H9 (cell line): ENCODE results near the gene KCTD20. TPM values are rescaled to one million over a fixed set of nuclear protein-coding genes. Genes with fewer than 3 reads are reported as not detected.

ENCODE experiments used
- DNase-seq: peaks from one replicate; pipeline ENCODE4 v3.0.0-alpha.2; 2017
- H2AFZ ChIP-seq: one replicate; pipeline ENCODE4 v1.6.1; 2013; ENCODE audit warnings: mild to moderate bottlenecking, low read length, control low read depth, moderate library complexity
- H2AK5ac ChIP-seq: 2 replicates; pipeline ENCODE4 v1.6.1; 2013; ENCODE audit warnings: low read length, control low read depth, mixed read lengths; ENCODE audit not compliant: insufficient read length
- H2BK120ac ChIP-seq: one replicate; pipeline ENCODE4 v1.6.1; 2013; ENCODE audit warnings: low read depth, mild to moderate bottlenecking, low read length, control low read depth, inconsistent platforms; ENCODE audit not compliant: poor library complexity, severe bottlenecking
- H2BK12ac ChIP-seq: 2 replicates; pipeline ENCODE4 v1.6.1; 2013; ENCODE audit warnings: low read length, control low read depth, mixed read lengths, low read depth; ENCODE audit not compliant: insufficient read length
- H2BK15ac ChIP-seq: 2 replicates; pipeline ENCODE4 v1.6.1; 2013; ENCODE audit warnings: low read depth, low read length, control low read depth
- H2BK20ac ChIP-seq: one replicate; pipeline ENCODE4 v1.6.1; 2013; ENCODE audit warnings: low read depth, mild to moderate bottlenecking, low read length, control low read depth, inconsistent platforms; ENCODE audit not compliant: poor library complexity, severe bottlenecking
- H2BK5ac ChIP-seq: 2 replicates; pipeline ENCODE4 v1.6.1; 2013; ENCODE audit warnings: low read length, control low read depth, mixed read lengths; ENCODE audit not compliant: insufficient read length
- H3K14ac ChIP-seq: 2 replicates; pipeline ENCODE4 v1.6.1; 2013; ENCODE audit warnings: low read length, control low read depth; ENCODE audit not compliant: insufficient read depth
- H3K18ac ChIP-seq: 2 replicates; pipeline ENCODE4 v1.6.1; 2013; ENCODE audit warnings: low read depth, mild to moderate bottlenecking, mixed read lengths, low read length, control low read depth; ENCODE audit not compliant: insufficient read length
- H3K23ac ChIP-seq: 2 replicates; pipeline ENCODE4 v1.6.1; 2013; ENCODE audit warnings: low read length, control low read depth, mixed read lengths, low read depth; ENCODE audit not compliant: insufficient read length
- H3K23me2 ChIP-seq: 2 replicates; pipeline ENCODE4 v1.6.1; 2013; ENCODE audit warnings: low read depth, mild to moderate bottlenecking, mixed read lengths, low read length, control low read depth; ENCODE audit not compliant: insufficient read length, poor library complexity, severe bottlenecking
- H3K27ac ChIP-seq: 2 replicates; pipeline ENCODE4 v1.5.1; 2013; ENCODE audit warnings: low read length, control low read depth, mixed read lengths, low read depth; ENCODE audit not compliant: insufficient read length
- H3K27me3 ChIP-seq: 2 replicates; pipeline ENCODE4 v1.6.1; 2013; ENCODE audit warnings: low read length, control low read depth, inconsistent platforms; ENCODE audit not compliant: insufficient read depth
- H3K4ac ChIP-seq: 2 replicates; pipeline ENCODE4 v1.6.1; 2013; ENCODE audit warnings: low read depth, mild to moderate bottlenecking, control low read depth, inconsistent platforms, low read length, moderate library complexity
- H3K4me1 ChIP-seq: 2 replicates; pipeline ENCODE4 v1.6.1; 2013; ENCODE audit warnings: low read length, control low read depth, inconsistent platforms; ENCODE audit not compliant: insufficient read depth
- H3K4me2 ChIP-seq: 2 replicates; pipeline ENCODE4 v1.6.1; 2013; ENCODE audit warnings: low read length, control low read depth, mixed read lengths; ENCODE audit not compliant: insufficient read length, insufficient read depth
- H3K56ac ChIP-seq: 2 replicates; pipeline ENCODE4 v1.6.1; 2013; ENCODE audit warnings: low read depth, mild to moderate bottlenecking, mixed read lengths, low read length, control low read depth; ENCODE audit not compliant: insufficient read length
- H3K79me1 ChIP-seq: 2 replicates; pipeline ENCODE4 v1.6.1; 2013; ENCODE audit warnings: low read depth, mild to moderate bottlenecking, moderate library complexity, low read length, control low read depth, inconsistent platforms; ENCODE audit not compliant: insufficient read depth, poor library complexity, severe bottlenecking
- H3K79me2 ChIP-seq: 2 replicates; pipeline ENCODE4 v1.6.1; 2013; ENCODE audit warnings: low read length, control low read depth, inconsistent platforms; ENCODE audit not compliant: insufficient read depth
- H3K9ac ChIP-seq: 2 replicates; pipeline ENCODE4 v1.6.1; 2013; ENCODE audit warnings: low read length, control low read depth, mixed read lengths; ENCODE audit not compliant: insufficient read length; ENCODE audit errors: extremely low read depth
- H3K9me3 ChIP-seq: one replicate; pipeline ENCODE4 v1.6.1; 2013; ENCODE audit warnings: low read depth, low read length, inconsistent platforms; ENCODE audit not compliant: control insufficient read depth
- H3T11ph ChIP-seq: one replicate; pipeline ENCODE4 v1.6.1; 2013; ENCODE audit warnings: mild to moderate bottlenecking, low read length, control low read depth, inconsistent platforms
- H4K20me1 ChIP-seq: one replicate; pipeline ENCODE4 v1.6.1; 2013; ENCODE audit not compliant: control insufficient read depth, insufficient read length, insufficient read depth
- H4K5ac ChIP-seq: 2 replicates; pipeline ENCODE4 v1.6.1; 2013; ENCODE audit warnings: low read depth, mild to moderate bottlenecking, mixed read lengths, low read length, control low read depth; ENCODE audit not compliant: insufficient read length
- H4K8ac ChIP-seq: replicated peaks from 2 replicates; pipeline ENCODE4 v1.6.1; 2013; ENCODE audit warnings: low read length, control low read depth, mixed read lengths, low read depth; ENCODE audit not compliant: insufficient read length
- H4K91ac ChIP-seq: 2 replicates; pipeline ENCODE4 v1.6.1; 2013; ENCODE audit warnings: low read depth, mild to moderate bottlenecking, moderate library complexity, mixed read lengths, low read length, control low read depth; ENCODE audit not compliant: insufficient read length
- H3K27ac Mint-ChIP-seq, 3 experiments: 2 replicates in 2 of 3; 3 replicates in 1 of 3; pipeline ENCODE4 v1.8.0; 2020 to 2021; ENCODE audit warnings: mixed read lengths in 3 of 3, mild to moderate bottlenecking in 1 of 3, moderate library complexity in 1 of 3
- H3K27me3 Mint-ChIP-seq: 2 replicates; pipeline ENCODE4 v1.8.0; 2021; ENCODE audit warnings: low read depth, mild to moderate bottlenecking, moderate library complexity, mixed read lengths
- H3K36me3 Mint-ChIP-seq, 3 experiments: 2 replicates in 2 of 3; 3 replicates in 1 of 3; pipeline ENCODE4 v1.8.0; 2020 to 2021; ENCODE audit warnings: low read depth in 3 of 3, mixed read lengths in 3 of 3; ENCODE audit not compliant: insufficient read depth in 1 of 3
- H3K4me1 Mint-ChIP-seq, 2 experiments: 2 replicates each; pipeline ENCODE4 v1.8.0; 2020; ENCODE audit warnings: mixed read lengths in 2 of 2
- H3K4me3 Mint-ChIP-seq, 2 experiments: 2 replicates in 1 of 2; 3 replicates in 1 of 2; pipeline ENCODE4 v1.8.0; 2020 to 2021; ENCODE audit warnings: mild to moderate bottlenecking in 2 of 2, mixed read lengths in 2 of 2, moderate library complexity in 1 of 2
- H3K9me3 Mint-ChIP-seq, 2 experiments: 2 replicates in 1 of 2; 3 replicates in 1 of 2; pipeline ENCODE4 v1.8.0; 2020; ENCODE audit warnings: mild to moderate bottlenecking in 2 of 2, mixed read lengths in 2 of 2, moderate library complexity in 1 of 2
- WGBS: extraction: QIAGEN DNeasy Blood & Tissue Kit; methylation state at CpG from one replicate; pipeline ENCODE4 v1.1.7; 2013; ENCODE audit warnings: missing lambda C conversion rate, low lambda C conversion rate, mixed read lengths; ENCODE audit not compliant: insufficient read length; ENCODE audit errors: extremely low coverage; 5-methylcytosine and 5-hydroxymethylcytosine counted together
- total RNA-seq: library from RNA; stranded (reverse); gene quantifications from 2 replicates; pipeline ENCODE4 v1.2.1, GENCODE V29; 2021
- TF ChIP-seq, protein P1 (sequence below): fragments of 200-600 bp; sonication (generic); conservative IDR thresholded peaks from 3 replicates; pipeline ENCODE4 v1.8.0; 2021; ENCODE audit warnings: antibody characterized with exemption, mild to moderate bottlenecking

Gene KCTD20
- total RNA-seq, 1 experiment from 2014 or later, result 22.6 TPM

DNA sequence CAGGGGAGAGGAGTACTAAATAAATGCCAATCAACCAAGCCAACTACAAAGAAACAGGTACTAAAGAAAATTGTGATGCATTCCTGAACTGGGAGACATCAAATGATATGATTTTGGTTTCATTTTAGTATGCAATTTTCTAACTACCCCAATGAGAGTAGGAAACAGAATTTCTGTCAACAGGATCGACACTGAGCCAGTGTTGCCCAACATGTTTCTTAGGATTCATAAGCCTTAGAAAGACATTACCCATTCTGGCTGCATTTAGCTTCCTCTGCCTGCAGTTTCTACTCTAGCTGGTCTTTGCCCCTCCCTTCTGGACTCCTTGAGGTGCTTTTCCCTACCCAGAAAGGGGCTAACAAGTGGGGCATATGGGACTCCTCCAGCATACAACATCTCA lies 49.8 kb downstream of the KCTD20 start:
- TF ChIP-seq, protein P1, sequence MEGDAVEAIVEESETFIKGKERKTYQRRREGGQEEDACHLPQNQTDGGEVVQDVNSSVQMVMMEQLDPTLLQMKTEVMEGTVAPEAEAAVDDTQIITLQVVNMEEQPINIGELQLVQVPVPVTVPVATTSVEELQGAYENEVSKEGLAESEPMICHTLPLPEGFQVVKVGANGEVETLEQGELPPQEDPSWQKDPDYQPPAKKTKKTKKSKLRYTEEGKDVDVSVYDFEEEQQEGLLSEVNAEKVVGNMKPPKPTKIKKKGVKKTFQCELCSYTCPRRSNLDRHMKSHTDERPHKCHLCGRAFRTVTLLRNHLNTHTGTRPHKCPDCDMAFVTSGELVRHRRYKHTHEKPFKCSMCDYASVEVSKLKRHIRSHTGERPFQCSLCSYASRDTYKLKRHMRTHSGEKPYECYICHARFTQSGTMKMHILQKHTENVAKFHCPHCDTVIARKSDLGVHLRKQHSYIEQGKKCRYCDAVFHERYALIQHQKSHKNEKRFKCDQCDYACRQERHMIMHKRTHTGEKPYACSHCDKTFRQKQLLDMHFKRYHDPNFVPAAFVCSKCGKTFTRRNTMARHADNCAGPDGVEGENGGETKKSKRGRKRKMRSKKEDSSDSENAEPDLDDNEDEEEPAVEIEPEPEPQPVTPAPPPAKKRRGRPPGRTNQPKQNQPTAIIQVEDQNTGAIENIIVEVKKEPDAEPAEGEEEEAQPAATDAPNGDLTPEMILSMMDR, result no peak
- Histone ChIP-seq H3K9ac (no peak overlapping the region), H3K27me3 (no peaks in the 10 kb centered on the region), H3K9me3 (no peaks in the 10 kb centered on the region), H3K4me1 (no peaks in the 10 kb centered on the region), H3K4ac (no peak overlapping the region), H2BK20ac (no peak overlapping the region), H3K4me2 (no peak overlapping the region), H2AFZ (no peak overlapping the region), H3K23ac (no peak overlapping the region), H3K27ac (no peak overlapping the region), H2BK5ac (no peak overlapping the region), H4K91ac (no peak overlapping the region), H2BK12ac (no peak overlapping the region), H3K56ac (no peak overlapping the region), H2BK15ac (no peak overlapping the region), H4K5ac (no peak overlapping the region), H3K18ac (no peak overlapping the region), H2AK5ac (no peak overlapping the region), H3K23me2 (no peaks in the 10 kb centered on the region), H2BK120ac (no peak overlapping the region), H3K14ac (no peak overlapping the region), H3K79me1 (no peaks in the 10 kb centered on the region), H3K79me2 (no peaks in the 10 kb centered on the region), H3T11ph (no peak overlapping the region), H4K8ac (no peak overlapping the region), H4K20me1 (no peaks in the 10 kb centered on the region)
- peaks cover 18 to 25% of the 10 kb centered on the region in 2 experiments for H3K4me1 Mint-ChIP-seq
- no peak overlapping the region; a peak in 1 of 5 replicates for H3K4me3 Mint-ChIP-seq
- no peaks in the 10 kb centered on the region for H3K27me3 Mint-ChIP-seq
- H3K36me3 Mint-ChIP-seq, result peaks cover 10 to 43% (median 37%) of the 10 kb centered on the region in 3 experiments; a peak in 6 of 7 replicates
- H3K9me3 Mint-ChIP-seq, result no peaks in the 10 kb centered on the region
- peak overlapping the region in 2 of 3 experiments; percentile 35 to 78; a peak in 1 of 7 replicates for H3K27ac Mint-ChIP-seq
- no peak for DNase-seq
- WGBS, result no CpG with 5 or more reads among the region's 1 CpG
